GM19238 (cell line): ENCODE measurements around the gene CREB5.

Source experiments
- DNase-seq: peaks from one replicate; pipeline ENCODE4 v3.0.0; 2011; ENCODE audit warnings: low spot score; ENCODE audit not compliant: insufficient read length

CREB5 gene

GRCh38 chr7:28510026-28510369 lies 97.7 kb downstream of the CREB5 start:
- DNase-seq, result no peak

GRCh38 chr7:28512668-28513440 lies 100.5 kb downstream of the CREB5 start:
- no peak for DNase-seq

GRCh38 chr7:28516390-28517172 lies 104.3 kb downstream of the CREB5 start:
- DNase-seq, result no peak

- DNase-seq, result no peak
Measured at GRCh38 chr7:28517206-28517605, 104.9 kb downstream of the CREB5 start.

- no peak for DNase-seq
Measured at GRCh38 chr7:28517606-28518005, 105.3 kb downstream of the CREB5 start.

- DNase-seq, result no peak
Measured at GRCh38 chr7:28520074-28521015, 108.0 kb downstream of the CREB5 start.

GRCh38 chr7:28524978-28525377 lies 112.7 kb downstream of the CREB5 start:
- DNase-seq, result no peak

- DNase-seq, result no peak
Measured at GRCh38 chr7:28528899-28529298, 116.6 kb downstream of the CREB5 start.

- DNase-seq, result no peak
Measured at GRCh38 chr7:28529755-28530154, 117.4 kb downstream of the CREB5 start.

GRCh38 chr7:28530175-28530802 lies 118.0 kb downstream of the CREB5 start:
- DNase-seq, result no peak

- no peak for DNase-seq
Measured at GRCh38 chr7:28530803-28531175, 118.5 kb downstream of the CREB5 start.

- DNase-seq, result no peak
Measured at GRCh38 chr7:28531291-28531690, 119.0 kb downstream of the CREB5 start.

- DNase-seq, result no peak
Measured at GRCh38 chr7:28532181-28532580, 119.9 kb downstream of the CREB5 start.

- no peak for DNase-seq
Measured at GRCh38 chr7:28533267-28533666, 120.9 kb downstream of the CREB5 start.

GRCh38 chr7:28533731-28534531 lies 121.6 kb downstream of the CREB5 start:
- no peak for DNase-seq

- no peak for DNase-seq
Measured at GRCh38 chr7:28536259-28536658, 123.9 kb downstream of the CREB5 start.

GRCh38 chr7:28539289-28539981 lies 127.1 kb downstream of the CREB5 start:
- DNase-seq, result peak; percentile 5

- DNase-seq, result no peak
Measured at GRCh38 chr7:28542410-28542809, 130.1 kb downstream of the CREB5 start.

GRCh38 chr7:28544453-28545117 lies 132.3 kb downstream of the CREB5 start:
- no peak for DNase-seq
